H1 (cell line): ENCODE data around the gene METTL18. TPM values are rescaled to one million over a fixed set of nuclear protein-coding genes. Genes with fewer than 3 reads are reported as not detected.

ENCODE experiments used
- CTCF ChIA-PET: fragments of 300-600 bp; sonication (Branson Sonifier 250); formaldehyde crosslinking; loops from one replicate; lab custom pipeline; 2021; ENCODE audit not compliant: partially characterized antibody; lab: Charles Lee
- POLR2A ChIA-PET: fragments of 300-600 bp; sonication (Branson Sonifier 250); formaldehyde crosslinking; loops from one replicate; lab custom pipeline; 2021; ENCODE audit warnings: inconsistent platforms; ENCODE audit not compliant: partially characterized antibody; lab: Charles Lee
- DNase-seq, 2 experiments: peaks; one replicate each; pipeline versions ENCODE4 v3.0.0 to v3.0.0-alpha.2; 2010 to 2022; ENCODE audit warnings: low spot score in 2 of 2, low read depth in 1 of 2, mixed read lengths in 1 of 2
- FAIRE-seq: peaks from 2 replicates; lab custom pipeline; 2011; peaks lifted over from hg19 to GRCh38; lab: Jason Lieb, UNC
- H2AFZ ChIP-seq: 2 replicates; pipeline ENCODE4 v1.8.1; 2012; ENCODE audit warnings: low read length, inconsistent platforms
- H2AK5ac ChIP-seq: 2 replicates; pipeline ENCODE4 v1.6.1; 2013; ENCODE audit warnings: low read depth, low read length
- H2BK120ac ChIP-seq: replicated peaks from 2 replicates; pipeline ENCODE3; 2013; ENCODE audit warnings: low read depth, low read length, inconsistent platforms
- H2BK12ac ChIP-seq: 2 replicates; pipeline ENCODE4 v1.6.1; 2013; ENCODE audit warnings: low read depth, low read length
- H2BK15ac ChIP-seq: 2 replicates; pipeline ENCODE4 v1.6.1; 2013; ENCODE audit warnings: low read length
- H2BK20ac ChIP-seq: 2 replicates; pipeline ENCODE4 v1.6.1; 2013; ENCODE audit warnings: low read length
- H2BK5ac ChIP-seq: 2 replicates; pipeline ENCODE4 v1.6.1; 2013; ENCODE audit warnings: low read depth, low read length
- H3K14ac ChIP-seq: 2 replicates; pipeline ENCODE4 v1.6.1; 2013; ENCODE audit warnings: inconsistent platforms; ENCODE audit not compliant: insufficient read length
- H3K18ac ChIP-seq: 2 replicates; pipeline ENCODE4 v1.6.1; 2013; ENCODE audit warnings: low read length; ENCODE audit errors: extremely low read depth
- H3K23ac ChIP-seq: 2 replicates; pipeline ENCODE4 v1.6.1; 2013; ENCODE audit warnings: inconsistent platforms; ENCODE audit not compliant: insufficient read length
- H3K23me2 ChIP-seq: 2 replicates; pipeline ENCODE4 v1.6.1; 2013; ENCODE audit warnings: low read depth, low read length
- H3K27ac ChIP-seq: 2 replicates; pipeline ENCODE4 v1.6.1; 2011; ENCODE audit warnings: low read depth, low read length, inconsistent platforms
- H3K27me3 ChIP-seq, 4 experiments: replicated peaks in 1 of 4; 1 replicate in 1 of 4; 2 replicates in 3 of 4; pipeline versions ENCODE4 v1.6.1 to v1.8.1; 2011 to 2013; ENCODE audit warnings: low read length in 3 of 4, mild to moderate bottlenecking in 3 of 4, inconsistent platforms in 2 of 4, mixed read lengths in 2 of 4, moderate library complexity in 1 of 4; ENCODE audit not compliant: control insufficient read depth in 3 of 4, insufficient read depth in 3 of 4; ENCODE audit errors: extremely low read depth in 1 of 4
- H3K36me3 ChIP-seq, 4 experiments: 2 replicates each; pipeline versions ENCODE4 v1.6.1 to v1.8.1; 2011 to 2013; ENCODE audit warnings: mild to moderate bottlenecking in 4 of 4, low read length in 3 of 4, moderate library complexity in 2 of 4, control low read depth in 1 of 4, inconsistent platforms in 1 of 4; ENCODE audit not compliant: insufficient read depth in 4 of 4, control insufficient read depth in 2 of 4
- H3K4ac ChIP-seq: replicated peaks from 2 replicates; pipeline ENCODE3; 2013; ENCODE audit warnings: low read length, low read depth, mixed read lengths, inconsistent platforms; ENCODE audit not compliant: insufficient read length
- H3K4me1 ChIP-seq, 4 experiments: replicated peaks in 1 of 4; 1 replicate in 1 of 4; 2 replicates in 3 of 4; pipeline versions ENCODE4 v1.6.1 to v1.8.1; 2011 to 2013; ENCODE audit warnings: low read length in 3 of 4, inconsistent platforms in 2 of 4, mixed read lengths in 1 of 4; ENCODE audit not compliant: insufficient read depth in 4 of 4, control insufficient read depth in 3 of 4
- H3K4me2 ChIP-seq, 2 experiments: 2 replicates each; pipeline versions ENCODE4 v1.6.1 to v1.8.1; 2011 to 2013; ENCODE audit warnings: low read depth in 2 of 2, low read length in 2 of 2, control low read depth in 1 of 2, inconsistent platforms in 1 of 2, mild to moderate bottlenecking in 1 of 2; ENCODE audit not compliant: insufficient read depth in 1 of 2
- H3K4me3 ChIP-seq, 4 experiments: fragments of 200-600, 300-600 bp in 1 of 4; sonication (generic), shearing (Covaris generic), sonication (Bioruptor Twin) in 1 of 4; 2 replicates each; pipeline versions ENCODE4 v1.5.1 to v1.8.1; 2011 to 2016; ENCODE audit warnings: low read length in 4 of 4, low read depth in 3 of 4, control low read depth in 2 of 4, inconsistent platforms in 2 of 4, mild to moderate bottlenecking in 2 of 4, mixed read lengths in 1 of 4, moderate library complexity in 1 of 4; ENCODE audit not compliant: insufficient read depth in 2 of 4; ENCODE audit errors: extremely low read depth in 1 of 4
- H3K56ac ChIP-seq: replicated peaks from 2 replicates; pipeline ENCODE3; 2013; ENCODE audit warnings: low read depth, mild to moderate bottlenecking, mixed read lengths, low read length, inconsistent platforms; ENCODE audit not compliant: insufficient read length
- H3K79me1 ChIP-seq: 2 replicates; pipeline ENCODE4 v1.6.1; 2013; ENCODE audit warnings: low read depth, low read length, control low read depth
- H3K79me2 ChIP-seq, 2 experiments: 2 replicates each; pipeline versions ENCODE4 v1.6.1 to v1.8.1; 2012 to 2013; ENCODE audit warnings: low read length in 2 of 2, mild to moderate bottlenecking in 2 of 2, inconsistent platforms in 1 of 2; ENCODE audit not compliant: insufficient read depth in 2 of 2, control insufficient read depth in 1 of 2
- H3K9ac ChIP-seq, 4 experiments: replicated peaks in 1 of 4; 1 replicate in 1 of 4; 2 replicates in 3 of 4; pipeline versions ENCODE4 v1.6.1 to v1.8.1; 2011 to 2013; ENCODE audit warnings: low read depth in 3 of 4, low read length in 3 of 4, control low read depth in 2 of 4, mild to moderate bottlenecking in 2 of 4, moderate library complexity in 2 of 4, inconsistent platforms in 1 of 4; ENCODE audit errors: extremely low read depth in 1 of 4
- H3K9me3 ChIP-seq, 2 experiments: 2 replicates each; pipeline versions ENCODE4 v1.6.1 to v1.8.1; 2012 to 2013; ENCODE audit warnings: mild to moderate bottlenecking in 2 of 2, moderate library complexity in 2 of 2, control low read depth in 1 of 2, inconsistent platforms in 1 of 2, low read depth in 1 of 2, low read length in 1 of 2, mixed read lengths in 1 of 2; ENCODE audit not compliant: insufficient read depth in 2 of 2
- H4K20me1 ChIP-seq, 2 experiments: replicated peaks in 1 of 2; 2 replicates each; pipeline versions ENCODE3 to v1.8.1; 2011 to 2013; ENCODE audit warnings: inconsistent platforms in 2 of 2, low read length in 2 of 2, mild to moderate bottlenecking in 1 of 2; ENCODE audit not compliant: insufficient read depth in 2 of 2, control insufficient read depth in 1 of 2
- H4K5ac ChIP-seq: 2 replicates; pipeline ENCODE4 v1.6.1; 2013; ENCODE audit warnings: low read length, low read depth, mixed read lengths, inconsistent platforms; ENCODE audit not compliant: insufficient read length
- H4K8ac ChIP-seq: 2 replicates; pipeline ENCODE4 v1.8.0; 2013; ENCODE audit warnings: mild to moderate bottlenecking, moderate library complexity, low read length, inconsistent platforms; ENCODE audit not compliant: insufficient read depth; ENCODE audit errors: extremely low read depth
- H4K91ac ChIP-seq: replicated peaks from 2 replicates; pipeline ENCODE3; 2013; ENCODE audit warnings: low read length, mixed read lengths, inconsistent platforms; ENCODE audit not compliant: insufficient read length
- BACH1 ChIP-seq: IDR thresholded peaks from 2 replicates; pipeline ENCODE4 v1.6.1; 2012; ENCODE audit warnings: low read length, improper control_type of control experiment
- CHD1 ChIP-seq: IDR thresholded peaks from 2 replicates; pipeline ENCODE4 v1.6.1; 2012; ENCODE audit warnings: low read depth, low read length, improper control_type of control experiment
- TAF7 ChIP-seq: optimal IDR thresholded peaks from 2 replicates; pipeline ENCODE3; 2011; ENCODE audit warnings: low read depth, mild to moderate bottlenecking, inconsistent platforms, low read length, moderate library complexity, borderline replicate concordance
- WGBS, 2 experiments: shearing (Covaris generic) in 1 of 2; methylation state at CpG; one replicate each; pipeline versions ENCODE4 v1.1.6 to v1.1.7; 2013 to 2015; ENCODE audit warnings: low lambda C conversion rate in 2 of 2, mixed read lengths in 2 of 2, inconsistent platforms in 1 of 2, low coverage in 1 of 2, missing lambda C conversion rate in 1 of 2; ENCODE audit not compliant: insufficient replicate concordance in 2 of 2, insufficient coverage in 1 of 2, insufficient read length in 1 of 2; ENCODE audit errors: extremely low coverage in 1 of 2, missing lambda C conversion rate in 1 of 2; 5-methylcytosine and 5-hydroxymethylcytosine counted together
- polyA plus RNA-seq, 7 experiments: library from polyadenylated mRNA; depleted of rRNA in 3 of 7; stranded (reverse) in 5 of 7; unstranded in 2 of 7; fragments of >200 nt in 5 of 7; fragments of 200-250 nt in 2 of 7; gene quantifications; 1 replicate in 5 of 7; 2 replicates in 1 of 7; 4 replicates in 1 of 7; pipeline versions ENCODE4 v1.2.1 to v1.2.3, GENCODE V29; 2011 to 2013; ENCODE audit warnings: missing spikeins in 2 of 7, mixed read lengths in 2 of 7
- total RNA-seq: library from RNA; stranded (reverse); fragmentation: NEBNext Ultra II Directional; extraction: Animal tissue kit (Norgen Biotek cat#: 25700); gene quantifications from 2 replicates; pipeline ENCODE4 v1.2.1, GENCODE V29; 2021

Gene METTL18
- total and polyA plus RNA-seq, 2 of the 8 experiments (the other 6 are each of a cell fraction or from before 2014, with no cell fraction given): 1.4 to 7.6 TPM

- Histone ChIP-seq H2BK15ac (no peak overlapping the region), H2BK120ac (no peak overlapping the region), H2AFZ (no peak overlapping the region), H4K20me1 (peaks cover 0 to 3% of the 10 kb centered on the region in 2 experiments), H2BK20ac (no peak overlapping the region), H4K91ac (no peak overlapping the region), H3K27ac (no peak overlapping the region), H3K4me1 (no peaks in the 10 kb centered on the region), H3K56ac (no peak overlapping the region), H2BK12ac (no peak overlapping the region), H3K36me3 (peaks cover 6 to 49% (median 30%) of the 10 kb centered on the region in 4 experiments), H3K4me2 (no peak overlapping the region), H4K8ac (no peak overlapping the region), H3K9me3 (no peaks in the 10 kb centered on the region), H3K79me2 (no peaks in the 10 kb centered on the region), H4K5ac (no peak overlapping the region), H3K27me3 (no peaks in the 10 kb centered on the region), H3K79me1 (no peaks in the 10 kb centered on the region), H3K18ac (no peak overlapping the region), H2BK5ac (no peak overlapping the region), H3K4me3 (no peak overlapping the region), H3K23ac (no peak overlapping the region), H3K14ac (no peak overlapping the region), H3K4ac (no peak overlapping the region), H3K23me2 (no peaks in the 10 kb centered on the region), H2AK5ac (no peak overlapping the region), H3K9ac (no peak overlapping the region)
- WGBS, 2 experiments: 95% methylated on average over 7 of the region's 7 CpGs; no CpG with 5 or more reads in 1 of the 2 experiments
- FAIRE-seq: no peak
- no peak for DNase-seq
- ChIA-PET CTCF (interaction anchor here (0.6 kb wide), 1 partner anchor 749 kb away, joined by 4 read pairs; no protein-coding TSS in a partner anchor), POLR2A (no interaction called here)
- TF ChIP-seq CHD1 (no peak), TAF7 (no peak), BACH1 (no peak)
Measured at GRCh38 chr1:169821500-169821899, 26.8 kb upstream of the METTL18 start.
